Upper lobe of left lung (tissue), 4 donors: Measurements from ENCODE around the gene ST7.
"Not testable (repeated sequence)": the region's sequence is repeated elsewhere in the genome, so short reads cannot be mapped to it uniquely, and the experiment has no call there.

Experiments
- EP300 ChIP-seq, 4 donors: sonication (generic); formaldehyde crosslinking; IDR thresholded peaks; one replicate each; pipeline ENCODE4 v1.5.1; 2017; ENCODE audit warnings: antibody characterized with exemption in 4 of 4, control low read depth in 2 of 4
- POLR2A ChIP-seq, 4 donors: fragments of 450-650 bp; IDR thresholded peaks; one replicate each; pipeline ENCODE4 v1.5.1; 2016 to 2017; ENCODE audit warnings: antibody characterized with exemption in 4 of 4, mild to moderate bottlenecking in 2 of 4
- TF ChIP-seq, protein P1 (sequence below), 6 experiments: fragments of 450-650 bp in 4 of 6; fragments of 200-600 bp in 2 of 6; sonication (generic) in 2 of 6; IDR thresholded peaks; one replicate each; pipeline ENCODE4 v1.5.1; 2016 to 2019; ENCODE audit warnings: antibody characterized with exemption in 6 of 6

DNA sequence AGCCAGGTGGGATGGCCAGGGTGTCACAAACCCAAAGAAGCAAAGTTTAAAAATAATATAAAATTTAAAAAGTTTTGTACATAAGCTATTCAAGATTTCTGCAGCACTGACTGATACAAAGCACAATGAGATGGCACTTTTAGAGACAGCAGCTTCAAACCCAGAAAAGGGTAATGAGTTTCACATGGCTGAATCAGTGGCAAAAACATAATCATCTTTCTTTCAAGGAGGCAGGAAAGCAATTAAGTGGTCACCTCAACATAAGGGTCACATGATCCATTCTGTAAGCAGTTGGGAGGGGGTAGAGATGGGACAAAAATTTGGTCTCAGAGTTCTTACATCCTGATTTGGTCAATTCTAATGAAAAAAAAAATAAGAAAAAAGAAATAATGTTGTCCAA, 17.9 kb downstream of the ST7 start:
- TF ChIP-seq, protein P1, sequence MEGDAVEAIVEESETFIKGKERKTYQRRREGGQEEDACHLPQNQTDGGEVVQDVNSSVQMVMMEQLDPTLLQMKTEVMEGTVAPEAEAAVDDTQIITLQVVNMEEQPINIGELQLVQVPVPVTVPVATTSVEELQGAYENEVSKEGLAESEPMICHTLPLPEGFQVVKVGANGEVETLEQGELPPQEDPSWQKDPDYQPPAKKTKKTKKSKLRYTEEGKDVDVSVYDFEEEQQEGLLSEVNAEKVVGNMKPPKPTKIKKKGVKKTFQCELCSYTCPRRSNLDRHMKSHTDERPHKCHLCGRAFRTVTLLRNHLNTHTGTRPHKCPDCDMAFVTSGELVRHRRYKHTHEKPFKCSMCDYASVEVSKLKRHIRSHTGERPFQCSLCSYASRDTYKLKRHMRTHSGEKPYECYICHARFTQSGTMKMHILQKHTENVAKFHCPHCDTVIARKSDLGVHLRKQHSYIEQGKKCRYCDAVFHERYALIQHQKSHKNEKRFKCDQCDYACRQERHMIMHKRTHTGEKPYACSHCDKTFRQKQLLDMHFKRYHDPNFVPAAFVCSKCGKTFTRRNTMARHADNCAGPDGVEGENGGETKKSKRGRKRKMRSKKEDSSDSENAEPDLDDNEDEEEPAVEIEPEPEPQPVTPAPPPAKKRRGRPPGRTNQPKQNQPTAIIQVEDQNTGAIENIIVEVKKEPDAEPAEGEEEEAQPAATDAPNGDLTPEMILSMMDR (IDR thresholded peaks at IDR 0.05) = not testable (repeated sequence)
- not testable (repeated sequence) for TF ChIP-seq EP300, POLR2A (IDR thresholded peaks at IDR 0.05)
